ENCODE measurements around the gene NKAIN1. TPM values are rescaled to one million over a fixed set of nuclear protein-coding genes. Genes with fewer than 3 reads are reported as not detected.

The NKAIN1 gene
- total RNA-seq, 1 experiment from 2014 or later: 36.8 TPM

Other genes with a start within 250 kb of the NKAIN1 start
- gene PUM1, start 174.2 kb downstream of the NKAIN1 start, total RNA-seq (2021): 142 to 151 TPM (median 147 TPM) in 3 replicates
- gene SNRNP40, start 56.9 kb upstream of the NKAIN1 start, total RNA-seq (2021): 102 to 103 TPM (median 103 TPM) in 3 replicates
- 40.6 to 42.0 TPM (median 40.7 TPM) in 3 replicates for gene ZCCHC17, start 57.1 kb upstream of the NKAIN1 start, total RNA-seq (2021)
- gene FABP3, start 133.2 kb upstream of the NKAIN1 start, total RNA-seq (2021): 18.0 to 25.0 TPM (median 19.0 TPM) in 3 replicates
- 26.0 to 27.8 TPM (median 27.6 TPM) in 3 replicates for gene SERINC2, start 173.3 kb upstream of the NKAIN1 start, total RNA-seq (2021)